AG04450 (cell line): ENCODE data around the gene RASSF7. TPM values are rescaled to one million over a fixed set of nuclear protein-coding genes. Genes with fewer than 3 reads are reported as not detected.

Experiments
- CTCF ChIA-PET: fragments of 300-600, 350-600 bp; formaldehyde crosslinking; extraction: SDS; loops from one replicate; lab custom pipeline; 2022; ENCODE audit warnings: antibody characterized with exemption, inconsistent platforms; lab: Charles Lee
- POLR2A ChIA-PET: fragments of 350-600 bp; formaldehyde crosslinking; extraction: SDS; loops from one replicate; lab custom pipeline; 2021; ENCODE audit warnings: antibody characterized with exemption, inconsistent platforms; lab: Yijun Ruan, JAX
- DNase-seq: peaks from one replicate; pipeline ENCODE4 v3.0.0-alpha.2; 2011; ENCODE audit warnings: low read depth, low spot score
- H3K27ac ChIP-seq: one replicate; pipeline ENCODE4 v1.5.1; 2012; ENCODE audit warnings: low read depth, low read length, control low read depth
- H3K27me3 ChIP-seq: one replicate; pipeline ENCODE4 v1.6.0; 2012; ENCODE audit warnings: low read length; ENCODE audit not compliant: control insufficient read depth, insufficient read depth
- H3K4me3 ChIP-seq: 2 replicates; pipeline ENCODE4 v1.5.1; 2011; ENCODE audit warnings: mild to moderate bottlenecking, low read depth, low read length, control low read depth
- H3K9me3 ChIP-seq: 2 replicates; pipeline ENCODE4 v1.5.1; 2012; ENCODE audit warnings: low read length; ENCODE audit not compliant: control insufficient read depth, insufficient read depth
- polyA plus RNA-seq: library from polyadenylated mRNA; depleted of rRNA; stranded (reverse); fragments of >200 nt; gene quantifications from 2 replicates; pipeline ENCODE4 v1.2.3, GENCODE V29; 2011
- TF ChIP-seq, protein P1 (sequence below): IDR thresholded peaks from 2 replicates; pipeline ENCODE4 v1.5.1; 2011; ENCODE audit warnings: low read depth, low read length, control low read depth, inconsistent platforms

Gene RASSF7
- polyA plus RNA-seq, 1 experiment: 2.5 TPM

GRCh38 chr11:605286-606129 lies 44.7 kb downstream of the RASSF7 start:
- no peak overlapping the region for H3K27ac ChIP-seq
- DNase-seq: no peak
- no peaks in the 10 kb centered on the region; the same call in 1 of the 2 replicates for H3K9me3 ChIP-seq
- no peak overlapping the region for H3K4me3 ChIP-seq
- POLR2A ChIA-PET: no interaction called here
- CTCF ChIA-PET: no interaction called here
- TF ChIP-seq, protein P1, sequence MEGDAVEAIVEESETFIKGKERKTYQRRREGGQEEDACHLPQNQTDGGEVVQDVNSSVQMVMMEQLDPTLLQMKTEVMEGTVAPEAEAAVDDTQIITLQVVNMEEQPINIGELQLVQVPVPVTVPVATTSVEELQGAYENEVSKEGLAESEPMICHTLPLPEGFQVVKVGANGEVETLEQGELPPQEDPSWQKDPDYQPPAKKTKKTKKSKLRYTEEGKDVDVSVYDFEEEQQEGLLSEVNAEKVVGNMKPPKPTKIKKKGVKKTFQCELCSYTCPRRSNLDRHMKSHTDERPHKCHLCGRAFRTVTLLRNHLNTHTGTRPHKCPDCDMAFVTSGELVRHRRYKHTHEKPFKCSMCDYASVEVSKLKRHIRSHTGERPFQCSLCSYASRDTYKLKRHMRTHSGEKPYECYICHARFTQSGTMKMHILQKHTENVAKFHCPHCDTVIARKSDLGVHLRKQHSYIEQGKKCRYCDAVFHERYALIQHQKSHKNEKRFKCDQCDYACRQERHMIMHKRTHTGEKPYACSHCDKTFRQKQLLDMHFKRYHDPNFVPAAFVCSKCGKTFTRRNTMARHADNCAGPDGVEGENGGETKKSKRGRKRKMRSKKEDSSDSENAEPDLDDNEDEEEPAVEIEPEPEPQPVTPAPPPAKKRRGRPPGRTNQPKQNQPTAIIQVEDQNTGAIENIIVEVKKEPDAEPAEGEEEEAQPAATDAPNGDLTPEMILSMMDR: no peak
- no peaks in the 10 kb centered on the region for H3K27me3 ChIP-seq

DNA sequence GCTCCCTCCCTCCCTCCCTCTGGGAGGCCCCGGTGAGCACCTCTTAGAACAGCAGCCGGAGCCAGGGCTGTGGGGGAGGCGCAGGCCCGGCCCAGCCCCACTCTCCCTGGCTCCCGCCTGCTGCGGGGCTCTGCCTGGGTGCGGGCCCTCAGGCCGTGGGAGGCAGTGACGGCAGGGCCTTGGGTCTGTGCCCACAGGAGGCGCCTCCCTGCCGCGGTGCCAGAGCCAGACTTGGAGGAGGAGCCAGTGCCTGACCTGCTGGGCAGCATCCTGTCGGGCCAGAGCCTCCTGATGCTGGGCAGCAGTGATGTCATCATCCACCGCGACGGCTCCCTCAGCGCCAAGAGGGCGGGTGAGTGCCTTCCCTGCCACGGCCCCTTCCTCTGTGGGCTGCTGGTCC lies 45.5 kb downstream of the RASSF7 start:
- TF ChIP-seq, protein P1: no peak
- ChIA-PET POLR2A (no interaction called here), CTCF (no interaction called here)
- Histone ChIP-seq H3K27me3 (no peaks in the 10 kb centered on the region), H3K9me3 (no peaks in the 10 kb centered on the region; the same call in 1 of the 2 replicates), H3K27ac (no peak overlapping the region), H3K4me3 (no peak overlapping the region)
- no peak for DNase-seq

DNA sequence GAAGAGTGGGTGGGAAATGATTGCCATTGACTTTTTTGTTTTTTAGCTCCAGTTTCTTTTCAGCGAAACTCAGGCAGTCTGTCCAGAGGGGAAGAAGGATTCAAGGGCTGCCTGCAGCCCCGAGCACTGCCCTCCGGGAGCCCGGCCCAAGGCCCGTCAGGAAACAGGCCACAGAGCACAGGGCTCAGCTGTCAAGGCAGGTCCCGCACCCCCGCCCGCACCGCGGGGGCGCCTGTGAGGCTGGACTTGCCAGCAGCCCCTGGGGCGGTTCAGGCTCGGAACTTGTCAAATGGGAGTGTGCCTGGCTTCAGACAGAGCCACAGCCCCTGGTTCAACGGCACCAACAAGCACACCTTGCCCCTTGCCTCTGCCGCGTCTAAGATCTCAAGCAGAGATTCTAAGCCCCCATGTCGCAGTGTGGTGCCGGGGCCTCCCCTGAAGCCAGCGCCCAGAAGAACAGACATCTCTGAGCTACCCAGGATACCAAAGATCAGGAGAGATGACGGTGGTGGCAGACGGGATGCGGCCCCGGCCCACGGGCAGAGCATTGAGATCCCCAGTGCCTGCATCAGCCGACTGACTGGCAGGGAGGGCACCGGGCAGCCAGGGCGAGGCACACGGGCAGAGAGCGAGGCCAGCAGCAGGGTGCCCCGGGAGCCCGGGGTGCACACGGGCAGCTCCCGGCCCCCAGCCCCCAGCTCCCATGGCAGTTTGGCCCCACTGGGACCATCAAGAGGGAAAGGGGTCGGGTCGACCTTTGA lies 46.4 kb downstream of the RASSF7 start:
- Histone ChIP-seq H3K27ac (no peak overlapping the region), H3K27me3 (no peaks in the 10 kb centered on the region), H3K9me3 (no peaks in the 10 kb centered on the region; the same call in 1 of the 2 replicates), H3K4me3 (no peak overlapping the region)
- TF ChIP-seq, protein P1: no peak
- POLR2A ChIA-PET: interaction anchor here (0.6 kb wide), 1 partner anchor 16 kb away, joined by 3 read pairs; no protein-coding TSS in a partner anchor
- DNase-seq: no peak
- CTCF ChIA-PET: no interaction called here

GRCh38 chr11:607971-608659 lies 47.3 kb downstream of the RASSF7 start:
- Histone ChIP-seq H3K9me3 (no peaks in the 10 kb centered on the region; the same call in 1 of the 2 replicates), H3K27me3 (no peaks in the 10 kb centered on the region), H3K4me3 (no peak overlapping the region), H3K27ac (no peak overlapping the region)
- ChIA-PET CTCF (no interaction called here), POLR2A (no interaction called here)
- TF ChIP-seq, protein P1: no peak
- no peak for DNase-seq
